ENCODE results near the gene APOC1. TPM values are rescaled to one million over a fixed set of nuclear protein-coding genes. Genes with fewer than 3 reads are reported as not detected.
A peak's percentile ranks its signal among the peaks of the same experiment; 100 is the strongest.

Gene APOC1
- total RNA-seq, 1 experiment from 2014 or later: 4.7 TPM

GRCh38 chr19:44903602-44904425, 10.6 kb upstream of the APOC1 start:
- intact Hi-C loops (cut with micrococcal nuclease; ENCODE audit: unreplicated experiment): loop anchor here (1.0 kb wide), 1 partner anchor 47 kb away; no protein-coding TSS in a partner anchor
- H3K27ac Mint-ChIP-seq (ENCODE audit: unreplicated experiment): peak overlapping the region; percentile 79
- TF ChIP-seq CTCF (IDR thresholded peaks at IDR 0.05; ENCODE audit: unreplicated experiment): peak; percentile 99
- peaks cover 11% of the 10 kb centered on the region for H3K4me1 Mint-ChIP-seq (ENCODE audit: low read depth, unreplicated experiment)
- CTCF ChIA-PET: interaction anchor here (0.6 to 1.2 kb wide), 3 partner anchors 47 to 51 kb away, joined by 3 read pairs; partner anchors contain the start of gene CLPTM1
- H3K36me3 Mint-ChIP-seq (ENCODE audit: insufficient read depth, unreplicated experiment): peaks cover 78% of the 10 kb centered on the region
- H3K4me3 Mint-ChIP-seq (ENCODE audit: low read depth, unreplicated experiment): no peak overlapping the region
- no peaks in the 10 kb centered on the region for H3K9me3 Mint-ChIP-seq (ENCODE audit: low read depth, unreplicated experiment)
- DNase-seq: peak; percentile 90
- no TSS peak for BruUV-seq (replicated peaks)
- peaks cover 49% of the 10 kb centered on the region for H3K27me3 Mint-ChIP-seq (ENCODE audit: unreplicated experiment)

- peaks cover 49% of the 10 kb centered on the region for H3K27me3 Mint-ChIP-seq (ENCODE audit: unreplicated experiment)
- peaks cover 71% of the 10 kb centered on the region for H3K36me3 Mint-ChIP-seq (ENCODE audit: insufficient read depth, unreplicated experiment)
- CTCF ChIA-PET: interaction anchor here (0.6 to 1.2 kb wide), 3 partner anchors 46 to 50 kb away, joined by 3 read pairs; partner anchors contain the start of gene CLPTM1
- intact Hi-C loops (cut with micrococcal nuclease; ENCODE audit: unreplicated experiment): no loop called here
- no peak overlapping the region for H3K27ac Mint-ChIP-seq (ENCODE audit: unreplicated experiment)
- H3K4me1 Mint-ChIP-seq (ENCODE audit: low read depth, unreplicated experiment): peaks cover 11% of the 10 kb centered on the region
- no peak for DNase-seq
- TSS peak; percentile 23 for BruUV-seq (replicated peaks)
- no peak for TF ChIP-seq CTCF (IDR thresholded peaks at IDR 0.05; ENCODE audit: unreplicated experiment)
- H3K4me3 Mint-ChIP-seq (ENCODE audit: low read depth, unreplicated experiment): no peak overlapping the region
- H3K9me3 Mint-ChIP-seq (ENCODE audit: low read depth, unreplicated experiment): no peaks in the 10 kb centered on the region
These were observed 9.9 kb upstream of the APOC1 start for GRCh38 chr19:44904426-44904994.

- BruUV-seq (replicated peaks): no TSS peak
- peaks cover 14% of the 10 kb centered on the region for H3K4me1 Mint-ChIP-seq (ENCODE audit: low read depth, unreplicated experiment)
- H3K27me3 Mint-ChIP-seq (ENCODE audit: unreplicated experiment): peaks cover 49% of the 10 kb centered on the region
- H3K36me3 Mint-ChIP-seq (ENCODE audit: insufficient read depth, unreplicated experiment): peaks cover 60% of the 10 kb centered on the region
- no peak for DNase-seq
- CTCF ChIA-PET: interaction anchor here (0.6 to 1.1 kb wide), 5 partner anchors 49 to 603 kb away, joined by 3 to 14 read pairs (median 3); partner anchors contain the start of gene CLPTM1
- peak within 1 kb of the TSS; percentile 24 for H3K27ac Mint-ChIP-seq (ENCODE audit: unreplicated experiment)
- TF ChIP-seq CTCF (IDR thresholded peaks at IDR 0.05; ENCODE audit: unreplicated experiment): no peak
- intact Hi-C loops (cut with micrococcal nuclease; ENCODE audit: unreplicated experiment): no loop called here
- H3K9me3 Mint-ChIP-seq (ENCODE audit: low read depth, unreplicated experiment): no peaks in the 10 kb centered on the region
- H3K4me3 Mint-ChIP-seq (ENCODE audit: low read depth, unreplicated experiment): peak within 1 kb of the TSS; percentile 45
These were observed 8.8 kb upstream of the APOC1 start, which contains the start of gene APOE for GRCh38 chr19:44905437-44906160. Gene APOE, plus strand, starts transcription at chr19:44905796. Its CDS starts 829 bp downstream, at chr19:44906625.

- Mint-ChIP-seq H3K27me3 (ENCODE audit: unreplicated experiment) (peaks cover 49% of the 10 kb centered on the region), H3K36me3 (ENCODE audit: insufficient read depth, unreplicated experiment) (peaks cover 41% of the 10 kb centered on the region), H3K4me1 (ENCODE audit: low read depth, unreplicated experiment) (peaks cover 24% of the 10 kb centered on the region), H3K27ac (ENCODE audit: unreplicated experiment) (no peak overlapping the region), H3K9me3 (ENCODE audit: low read depth, unreplicated experiment) (no peaks in the 10 kb centered on the region), H3K4me3 (ENCODE audit: low read depth, unreplicated experiment) (no peak overlapping the region)
- BruUV-seq (replicated peaks): no TSS peak
- DNase-seq: no peak
- CTCF ChIA-PET: no interaction called here
- no peak for TF ChIP-seq CTCF (IDR thresholded peaks at IDR 0.05; ENCODE audit: unreplicated experiment)
- intact Hi-C loops (cut with micrococcal nuclease; ENCODE audit: unreplicated experiment): no loop called here
These were observed 6.8 kb upstream of the APOC1 start for GRCh38 chr19:44907613-44908012.
